NCI-H82 (cell line): Measurements from ENCODE around the gene SERPINE1.
A peak's percentile ranks its signal among the peaks of the same experiment; 100 is the strongest.
"Not testable (repeated sequence)": the region's sequence is repeated elsewhere in the genome, so short reads cannot be mapped to it uniquely, and the experiment has no call there.

Source experiments
- DNase-seq: peaks from one replicate; lab custom pipeline; 2025; lab: John Stamatoyannopoulos, UW

The SERPINE1 gene

GRCh38 chr7:101124376-101125056 is 2.4 kb upstream of the SERPINE1 start:
- no peak for DNase-seq

- DNase-seq: no peak
Measured at GRCh38 chr7:101125989-101126650, 784 bp upstream of the SERPINE1 start.

GRCh38 chr7:101127460-101128039 is 646 bp downstream of the SERPINE1 start:
- DNase-seq: no peak

- no peak for DNase-seq
Measured at GRCh38 chr7:101128040-101128834, 1.3 kb downstream of the SERPINE1 start.

- no peak for DNase-seq
Measured at GRCh38 chr7:101129603-101130117, 2.8 kb downstream of the SERPINE1 start.

GRCh38 chr7:101132626-101133600 is 6.0 kb downstream of the SERPINE1 start:
- not testable (repeated sequence) for DNase-seq

- no peak for DNase-seq
Measured at GRCh38 chr7:101133621-101134398, 6.9 kb downstream of the SERPINE1 start.

GRCh38 chr7:101134399-101134980 is 7.6 kb downstream of the SERPINE1 start:
- DNase-seq: no peak

- DNase-seq: no peak
Measured at GRCh38 chr7:101137651-101138212, 10.8 kb downstream of the SERPINE1 start.

- peak; percentile 46 for DNase-seq
Measured at GRCh38 chr7:101138213-101138870, 11.4 kb downstream of the SERPINE1 start.

- DNase-seq: no peak
Measured at GRCh38 chr7:101140339-101140699, 13.4 kb downstream of the SERPINE1 start.

GRCh38 chr7:101140746-101141382 is 14.0 kb downstream of the SERPINE1 start:
- no peak for DNase-seq

- DNase-seq: no peak
Measured at GRCh38 chr7:101151908-101152651, 25.2 kb downstream of the SERPINE1 start.

GRCh38 chr7:101153969-101154692 is 27.2 kb downstream of the SERPINE1 start, which contains the start of gene AP1S1:
Gene AP1S1, plus strand, starts transcription at chr7:101154476. Its CDS starts 39 bp downstream, at chr7:101154515.
- DNase-seq: peak; percentile 96

- DNase-seq: no peak
Measured at GRCh38 chr7:101154693-101155102, 27.8 kb downstream of the SERPINE1 start.

- DNase-seq: no peak
Measured at GRCh38 chr7:101155303-101155702, 28.4 kb downstream of the SERPINE1 start.

GRCh38 chr7:101156277-101156676 is 29.4 kb downstream of the SERPINE1 start:
- DNase-seq: no peak
